T1000 (cell line): ENCODE results near the gene GBA2.

Experiments
- DNase-seq: peaks from one replicate; lab custom pipeline; 2025; ENCODE audit warnings: mixed read lengths; lab: John Stamatoyannopoulos, UW

The GBA2 gene

GRCh38 chr9:35691334-35691650 lies 57.7 kb downstream of the GBA2 start:
- DNase-seq, result no peak

- peak; percentile 35 for DNase-seq
Measured at GRCh38 chr9:35690614-35691333, 58.3 kb downstream of the GBA2 start.

- DNase-seq, result no peak
Measured at GRCh38 chr9:35690294-35690613, 58.8 kb downstream of the GBA2 start.

GRCh38 chr9:35689542-35690293 lies 59.3 kb downstream of the GBA2 start, which contains the start of gene TPM2:
Gene TPM2 (minus strand): TSS chr9:35689925. CDS start chr9:35689817, 108 bp downstream.
- no peak for DNase-seq

GRCh38 chr9:35688558-35689541 lies 60.2 kb downstream of the GBA2 start:
- no peak for DNase-seq

- no peak for DNase-seq
Measured at GRCh38 chr9:35687972-35688557, 61.0 kb downstream of the GBA2 start.

- no peak for DNase-seq
Measured at GRCh38 chr9:35687306-35687705, 61.7 kb downstream of the GBA2 start.
